Neutrophil (primary cell): ENCODE data around the gene CATSPER2.
"Not testable (repeated sequence)": the region's sequence is repeated elsewhere in the genome, so short reads cannot be mapped to it uniquely, and the experiment has no call there.

Experiments used
- H3K27ac ChIP-seq: fragments of 200-600 bp; sonication (generic); 2 replicates; pipeline ENCODE4 v1.5.1; 2016; ENCODE audit warnings: mild to moderate bottlenecking, moderate library complexity
- H3K27me3 ChIP-seq: fragments of 200-600 bp; sonication (generic); 2 replicates; pipeline ENCODE4 v1.6.0; 2016; ENCODE audit warnings: mild to moderate bottlenecking
- H3K36me3 ChIP-seq: fragments of 200-600 bp; sonication (generic); 2 replicates; pipeline ENCODE4 v1.5.1; 2017
- H3K4me1 ChIP-seq, 2 experiments: fragments of 200-600 bp in 1 of 2; sonication (generic) in 1 of 2; 1 replicate in 1 of 2; 2 replicates in 1 of 2; pipeline versions ENCODE4 v1.5.1 to v1.6.1; 2013 to 2016; ENCODE audit warnings: low read depth in 1 of 2, low read length in 1 of 2, mild to moderate bottlenecking in 1 of 2, moderate library complexity in 1 of 2; ENCODE audit not compliant: control insufficient read depth in 1 of 2, insufficient read depth in 1 of 2
- H3K4me3 ChIP-seq, 2 experiments: fragments of 200-600 bp in 1 of 2; sonication (generic) in 1 of 2; 1 replicate in 1 of 2; 2 replicates in 1 of 2; pipeline ENCODE4 v1.5.1; 2013 to 2016; ENCODE audit warnings: low read depth in 1 of 2, low read length in 1 of 2, mild to moderate bottlenecking in 1 of 2, moderate library complexity in 1 of 2
- H3K9me3 ChIP-seq: fragments of 200-600 bp; sonication (generic); 2 replicates; pipeline ENCODE4 v1.5.1; 2016
- CTCF ChIP-seq: fragments of 200-600 bp; sonication (generic); IDR thresholded peaks from 2 replicates; pipeline ENCODE4 v1.5.1; 2016; ENCODE audit warnings: antibody characterized with exemption

CATSPER2 gene

GRCh38 chr15:43625106-43625505 is 23.5 kb downstream of the CATSPER2 start:
- no peaks in the 10 kb centered on the region for H3K36me3 ChIP-seq

GRCh38 chr15:43622068-43622799 is 26.4 kb downstream of the CATSPER2 start:
- H3K36me3 ChIP-seq, H3K4me3 ChIP-seq, H3K4me1 ChIP-seq, H3K9me3 ChIP-seq, H3K27ac ChIP-seq: not testable (repeated sequence)
- peaks cover 16% of the 10 kb centered on the region for H3K27me3 ChIP-seq

More at GRCh38 chr15:43625106-43625505, 23.5 kb downstream of the CATSPER2 start:
- Histone ChIP-seq H3K9me3 (no peaks in the 10 kb centered on the region), H3K4me1 (no peaks in the 10 kb centered on the region), H3K4me3 (no peak overlapping the region), H3K27me3 (peaks cover 13% of the 10 kb centered on the region), H3K27ac (no peak overlapping the region)
- no peak for TF ChIP-seq CTCF

- not testable (repeated sequence) for H3K4me1 ChIP-seq, H3K27ac ChIP-seq, H3K36me3 ChIP-seq, H3K4me3 ChIP-seq, H3K9me3 ChIP-seq
- H3K27me3 ChIP-seq, result peaks cover 16% of the 10 kb centered on the region
Observed at GRCh38 chr15:43618700-43619099, 29.9 kb downstream of the CATSPER2 start, which contains the start of gene STRC. Gene STRC, minus strand, starts transcription at chr15:43618800. Its CDS starts 78 bp downstream, at chr15:43618722.

DNA sequence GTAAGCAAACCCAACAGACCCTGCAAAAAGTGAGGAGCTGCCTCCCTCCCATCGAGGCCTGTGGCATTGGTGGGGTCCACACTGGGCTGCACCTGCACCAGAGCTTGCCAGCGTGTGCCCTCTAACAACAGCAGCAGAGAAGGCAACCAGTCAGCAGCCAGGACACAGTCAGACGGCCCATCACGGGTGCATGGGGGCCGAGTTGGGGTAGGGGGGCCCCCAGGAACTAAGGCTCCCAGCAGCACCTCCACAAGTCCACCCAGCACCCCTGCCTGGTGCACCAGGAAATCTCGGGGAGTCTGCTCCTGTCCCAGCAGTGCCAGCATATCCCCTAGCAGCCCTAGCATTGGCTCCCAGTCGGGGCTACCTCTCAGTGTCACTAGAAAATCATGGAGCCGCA is 30.9 kb downstream of the CATSPER2 start:
- H3K4me3 ChIP-seq, H3K9me3 ChIP-seq, H3K27ac ChIP-seq, H3K4me1 ChIP-seq, H3K36me3 ChIP-seq: not testable (repeated sequence)
- peaks cover 16% of the 10 kb centered on the region for H3K27me3 ChIP-seq

GRCh38 chr15:43602233-43602632 is 46.4 kb downstream of the CATSPER2 start:
- H3K4me3 ChIP-seq, H3K4me1 ChIP-seq, H3K9me3 ChIP-seq, H3K27ac ChIP-seq, H3K36me3 ChIP-seq: not testable (repeated sequence)
- peaks cover 20% of the 10 kb centered on the region for H3K27me3 ChIP-seq

DNA sequence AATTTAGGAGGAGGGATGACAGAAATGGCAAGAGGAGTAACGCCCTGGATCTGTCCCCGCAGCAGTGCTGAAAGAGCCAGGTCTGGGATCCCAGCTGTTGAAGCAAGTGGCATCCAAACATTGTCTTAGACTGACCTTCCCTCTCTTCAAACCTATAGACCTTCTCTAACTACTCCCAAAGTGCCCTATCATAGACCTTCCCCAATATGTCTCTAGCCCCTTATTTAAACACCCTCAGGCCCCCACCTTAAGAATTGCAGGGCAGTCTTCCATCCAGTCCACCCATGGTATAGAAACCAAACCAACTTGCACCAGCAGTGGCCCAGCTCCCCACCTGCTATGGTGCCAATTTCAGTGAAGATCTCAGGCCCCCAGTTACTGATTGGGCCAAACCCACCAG is 48.4 kb downstream of the CATSPER2 start:
- H3K27ac ChIP-seq, H3K9me3 ChIP-seq, H3K4me1 ChIP-seq, H3K4me3 ChIP-seq, H3K36me3 ChIP-seq: not testable (repeated sequence)
- H3K27me3 ChIP-seq, result peaks cover 26% of the 10 kb centered on the region

DNA sequence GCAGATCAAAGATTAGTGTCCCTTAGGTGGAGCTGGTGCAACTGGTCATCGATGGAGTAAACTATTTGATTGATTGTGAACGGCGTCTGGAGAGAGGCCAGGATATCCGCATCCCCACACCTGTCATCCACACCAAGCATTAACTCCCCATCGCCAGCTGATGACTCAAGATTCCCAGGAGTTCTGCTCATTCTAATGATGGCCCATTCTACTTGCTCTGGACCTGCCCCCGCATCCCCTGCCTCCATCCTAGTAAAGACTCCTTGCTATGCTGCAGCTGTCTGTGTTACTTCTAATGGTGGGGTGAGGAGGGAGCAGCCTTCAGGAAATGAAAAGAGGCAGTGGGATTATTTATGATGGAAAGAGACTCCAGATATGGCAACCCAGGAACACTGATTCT is 49.5 kb downstream of the CATSPER2 start:
- peaks cover 26% of the 10 kb centered on the region for H3K27me3 ChIP-seq
- H3K36me3 ChIP-seq, H3K4me1 ChIP-seq, H3K4me3 ChIP-seq, H3K9me3 ChIP-seq, H3K27ac ChIP-seq: not testable (repeated sequence)

GRCh38 chr15:43593328-43594190 is 55.1 kb downstream of the CATSPER2 start, which contains the start of gene CKMT1B:
Gene CKMT1B, plus strand, starts transcription at chr15:43594027. Its CDS starts 192 bp downstream, at chr15:43594219.
- H3K27me3 ChIP-seq, result peaks cover 15% of the 10 kb centered on the region
- not testable (repeated sequence) for H3K27ac ChIP-seq, H3K4me3 ChIP-seq, H3K9me3 ChIP-seq, H3K4me1 ChIP-seq, H3K36me3 ChIP-seq

DNA sequence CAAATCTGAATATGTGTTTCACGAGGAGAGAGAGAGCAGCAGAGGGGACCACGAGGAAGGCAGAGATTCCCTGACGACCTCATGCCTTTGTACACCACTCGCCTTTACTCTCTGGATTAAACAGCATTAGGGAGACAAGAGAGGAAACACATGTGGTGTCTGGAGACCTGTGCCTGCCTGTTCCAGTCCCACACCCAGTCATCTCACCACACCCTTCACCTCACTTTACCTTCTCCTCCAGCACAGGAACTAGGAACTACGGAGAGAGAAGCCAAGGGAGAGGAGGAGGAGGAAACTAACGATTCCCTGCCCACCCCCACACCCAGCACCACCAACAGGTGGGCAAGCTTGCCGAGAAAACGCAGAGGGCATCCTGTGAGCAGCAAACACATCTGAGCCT is 55.8 kb downstream of the CATSPER2 start:
- not testable (repeated sequence) for H3K4me1 ChIP-seq, H3K36me3 ChIP-seq, H3K4me3 ChIP-seq, H3K9me3 ChIP-seq, H3K27ac ChIP-seq
- H3K27me3 ChIP-seq, result peaks cover 12% of the 10 kb centered on the region

GRCh38 chr15:43589778-43590466 is 58.7 kb downstream of the CATSPER2 start, which contains the start of gene PPIP5K1:
Gene PPIP5K1, minus strand, starts transcription at chr15:43590208. Its CDS starts 5,704 bp downstream, at chr15:43584504.
- not testable (repeated sequence) for H3K4me1 ChIP-seq, H3K36me3 ChIP-seq, H3K4me3 ChIP-seq, H3K9me3 ChIP-seq, H3K27me3 ChIP-seq, H3K27ac ChIP-seq
